Smooth muscle cell (in vitro differentiated cells): ENCODE results near the gene ZNF689. TPM values are rescaled to one million over a fixed set of nuclear protein-coding genes. Genes with fewer than 3 reads are reported as not detected.
"Not testable (repeated sequence)": the region's sequence is repeated elsewhere in the genome, so short reads cannot be mapped to it uniquely, and the experiment has no call there.

ENCODE experiments used
- DNase-seq: peaks from one replicate; lab custom pipeline; 2025; ENCODE audit not compliant: unreplicated experiment; lab: John Stamatoyannopoulos, UW
- H2AFZ ChIP-seq: fragments of 200-600 bp; sonication (generic); 2 replicates; pipeline ENCODE4 v1.6.0; 2016; ENCODE audit warnings: antibody characterized with exemption, low read depth, mild to moderate bottlenecking
- H3F3A ChIP-seq: fragments of 200-600 bp; sonication (generic); 2 replicates; pipeline ENCODE4 v1.6.0; 2017; ENCODE audit warnings: antibody characterized with exemption, low read depth
- H3K27ac ChIP-seq: fragments of 200-600 bp; sonication (generic); 2 replicates; pipeline ENCODE4 v1.5.1; 2016; ENCODE audit warnings: low read depth, mild to moderate bottlenecking
- H3K27me3 ChIP-seq: fragments of 200-600 bp; sonication (generic); 2 replicates; pipeline ENCODE4 v1.6.1; 2016; ENCODE audit warnings: low read depth, mild to moderate bottlenecking
- H3K36me3 ChIP-seq: fragments of 200-600 bp; sonication (generic); 2 replicates; pipeline ENCODE4 v1.5.1; 2016; ENCODE audit warnings: low read depth
- H3K4me1 ChIP-seq: fragments of 200-600 bp; sonication (generic); 2 replicates; pipeline ENCODE4 v1.5.1; 2016; ENCODE audit warnings: low read depth
- H3K4me2 ChIP-seq: fragments of 200-600 bp; sonication (generic); 2 replicates; pipeline ENCODE4 v1.6.0; 2016; ENCODE audit warnings: mild to moderate bottlenecking
- H3K4me3 ChIP-seq: fragments of 200-600 bp; sonication (generic); 2 replicates; pipeline ENCODE4 v1.5.1; 2016; ENCODE audit warnings: mild to moderate bottlenecking
- H3K79me2 ChIP-seq: fragments of 200-600 bp; sonication (generic); 2 replicates; pipeline ENCODE4 v1.6.0; 2016; ENCODE audit warnings: low read depth, mild to moderate bottlenecking
- H3K9ac ChIP-seq: fragments of 200-600 bp; sonication (generic); 2 replicates; pipeline ENCODE4 v1.6.0; 2016; ENCODE audit warnings: low read depth
- H3K9me3 ChIP-seq: fragments of 200-600 bp; sonication (generic); replicated peaks from 2 replicates; pipeline ENCODE4 v1.5.1; 2016; ENCODE audit warnings: low read depth
- H4K20me1 ChIP-seq: fragments of 200-600 bp; sonication (generic); 2 replicates; pipeline ENCODE4 v1.6.0; 2016; ENCODE audit warnings: low read depth
- WGBS: methylation state at CpG from one replicate; pipeline ENCODE4 v1.1.7; 2016; ENCODE audit warnings: low lambda C conversion rate; 5-methylcytosine and 5-hydroxymethylcytosine counted together
- polyA plus RNA-seq: library from polyadenylated mRNA; unstranded; fragments of >200 nt; fragmentation: Nextera tagmentation; extraction: Ambion mirVana; gene quantifications from 2 replicates; pipeline ENCODE4 v1.2.1, GENCODE V29; 2016
- total RNA-seq: library from RNA; depleted of rRNA; stranded (reverse); fragments of >200 nt; gene quantifications from 2 replicates; pipeline ENCODE4 v1.2.3, GENCODE V29; 2014
- TF ChIP-seq, protein P1 (sequence below): fragments of 200-600 bp; sonication (generic); IDR thresholded peaks from 2 replicates; pipeline ENCODE4 v1.5.1; 2017; ENCODE audit warnings: borderline replicate concordance, mild to moderate bottlenecking, antibody characterized with exemption; ENCODE audit not compliant: insufficient read depth, poor library complexity, severe bottlenecking

The ZNF689 gene
- total and polyA plus RNA-seq, 2 experiments from 2014 or later, result 8.2 to 10.0 TPM

DNA sequence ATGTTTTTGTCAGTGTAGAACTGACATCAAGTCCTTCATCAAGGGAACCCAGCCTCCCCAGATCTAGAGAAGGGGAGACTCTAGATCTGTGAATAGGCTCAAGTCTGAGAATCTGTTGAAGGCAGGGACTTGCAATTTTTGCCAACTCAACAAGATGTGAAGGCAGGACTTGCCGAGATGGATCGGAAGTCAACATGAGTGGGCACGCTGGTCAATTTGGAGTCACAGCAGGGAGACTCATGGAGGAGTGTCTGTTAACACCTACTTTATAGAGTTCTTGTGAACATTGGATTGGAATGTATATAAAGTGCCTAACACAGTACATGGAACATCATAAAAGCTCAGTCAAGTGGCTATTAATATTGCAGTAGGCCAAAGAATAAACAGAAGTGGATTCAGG lies 10.0 kb downstream of the ZNF689 start:
- Histone ChIP-seq H3K9ac (no peak overlapping the region), H3K79me2 (no peaks in the 10 kb centered on the region), H3K27me3 (no peaks in the 10 kb centered on the region), H3F3A (peaks cover 9% of the 10 kb centered on the region), H4K20me1 (no peaks in the 10 kb centered on the region), H3K4me2 (no peak overlapping the region), H3K4me3 (no peak overlapping the region), H3K9me3 (no peaks in the 10 kb centered on the region), H3K4me1 (no peaks in the 10 kb centered on the region), H3K36me3 (no peaks in the 10 kb centered on the region), H2AFZ (no peak overlapping the region), H3K27ac (no peak overlapping the region)
- TF ChIP-seq, protein P1, sequence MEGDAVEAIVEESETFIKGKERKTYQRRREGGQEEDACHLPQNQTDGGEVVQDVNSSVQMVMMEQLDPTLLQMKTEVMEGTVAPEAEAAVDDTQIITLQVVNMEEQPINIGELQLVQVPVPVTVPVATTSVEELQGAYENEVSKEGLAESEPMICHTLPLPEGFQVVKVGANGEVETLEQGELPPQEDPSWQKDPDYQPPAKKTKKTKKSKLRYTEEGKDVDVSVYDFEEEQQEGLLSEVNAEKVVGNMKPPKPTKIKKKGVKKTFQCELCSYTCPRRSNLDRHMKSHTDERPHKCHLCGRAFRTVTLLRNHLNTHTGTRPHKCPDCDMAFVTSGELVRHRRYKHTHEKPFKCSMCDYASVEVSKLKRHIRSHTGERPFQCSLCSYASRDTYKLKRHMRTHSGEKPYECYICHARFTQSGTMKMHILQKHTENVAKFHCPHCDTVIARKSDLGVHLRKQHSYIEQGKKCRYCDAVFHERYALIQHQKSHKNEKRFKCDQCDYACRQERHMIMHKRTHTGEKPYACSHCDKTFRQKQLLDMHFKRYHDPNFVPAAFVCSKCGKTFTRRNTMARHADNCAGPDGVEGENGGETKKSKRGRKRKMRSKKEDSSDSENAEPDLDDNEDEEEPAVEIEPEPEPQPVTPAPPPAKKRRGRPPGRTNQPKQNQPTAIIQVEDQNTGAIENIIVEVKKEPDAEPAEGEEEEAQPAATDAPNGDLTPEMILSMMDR, result no peak
- 91% methylated on average over 3 of the region's 3 CpGs for WGBS
- DNase-seq, result no peak

DNA sequence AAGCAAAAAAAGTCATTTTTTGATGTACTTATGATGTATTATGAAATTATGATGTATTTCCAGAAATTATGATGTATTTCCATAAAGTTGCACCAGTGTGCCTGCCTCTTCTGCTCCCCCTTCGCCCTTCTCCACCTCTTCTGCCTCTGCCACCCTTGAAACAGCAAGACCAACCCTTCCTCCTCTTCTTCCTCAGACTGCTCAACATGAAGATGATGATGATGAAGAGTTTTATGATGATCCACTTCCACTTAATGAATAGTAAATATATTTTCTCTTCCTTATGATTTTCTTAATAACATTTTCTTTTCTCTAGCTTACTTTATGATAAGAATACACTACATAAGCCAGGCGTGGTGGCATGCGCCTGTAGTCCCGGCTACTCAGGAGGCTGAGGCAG lies 17.3 kb downstream of the ZNF689 start:
- TF ChIP-seq, protein P1, result no peak
- H3F3A ChIP-seq, result no peaks in the 10 kb centered on the region
- no peaks in the 10 kb centered on the region for H3K36me3 ChIP-seq
- H3K4me1 ChIP-seq, result no peaks in the 10 kb centered on the region
- no peak overlapping the region for H3K27ac ChIP-seq
- H2AFZ ChIP-seq, result no peak overlapping the region
- no peaks in the 10 kb centered on the region for H3K27me3 ChIP-seq
- no peak overlapping the region for H3K9ac ChIP-seq
- no peak overlapping the region for H3K4me3 ChIP-seq
- DNase-seq, result no peak
- H3K4me2 ChIP-seq, result no peak overlapping the region
- H4K20me1 ChIP-seq, result no peaks in the 10 kb centered on the region
- no peaks in the 10 kb centered on the region for H3K79me2 ChIP-seq
- no peaks in the 10 kb centered on the region for H3K9me3 ChIP-seq
- WGBS, result 97% methylated on average over 4 of the region's 4 CpGs

DNA sequence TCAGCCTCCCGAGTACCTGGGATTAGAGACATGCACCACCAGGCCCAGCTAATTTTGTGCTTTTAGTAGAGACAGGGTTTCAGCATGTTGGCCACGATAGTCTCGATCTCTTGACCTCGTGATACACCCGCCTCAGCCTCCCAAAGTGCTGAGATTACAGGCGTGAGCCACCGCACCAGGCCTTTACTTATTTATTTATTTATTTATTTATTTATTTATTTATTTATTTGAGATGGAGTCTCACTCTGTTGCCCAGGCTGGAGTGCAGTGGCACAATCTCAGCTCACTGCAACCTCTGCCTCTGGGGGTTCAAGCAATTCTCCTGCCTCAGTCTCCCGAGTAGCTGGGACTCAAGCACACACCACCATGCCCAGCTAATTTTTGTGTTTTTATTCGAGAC lies 19.3 kb downstream of the ZNF689 start:
- not testable (repeated sequence) for H4K20me1 ChIP-seq, H2AFZ ChIP-seq, H3K27ac ChIP-seq, H3K4me3 ChIP-seq, H3K4me2 ChIP-seq, H3K9ac ChIP-seq, DNase-seq, H3K79me2 ChIP-seq, H3F3A ChIP-seq, H3K27me3 ChIP-seq, H3K36me3 ChIP-seq, H3K4me1 ChIP-seq, H3K9me3 ChIP-seq
- WGBS, result 97% methylated on average over 9 of the region's 9 CpGs

DNA sequence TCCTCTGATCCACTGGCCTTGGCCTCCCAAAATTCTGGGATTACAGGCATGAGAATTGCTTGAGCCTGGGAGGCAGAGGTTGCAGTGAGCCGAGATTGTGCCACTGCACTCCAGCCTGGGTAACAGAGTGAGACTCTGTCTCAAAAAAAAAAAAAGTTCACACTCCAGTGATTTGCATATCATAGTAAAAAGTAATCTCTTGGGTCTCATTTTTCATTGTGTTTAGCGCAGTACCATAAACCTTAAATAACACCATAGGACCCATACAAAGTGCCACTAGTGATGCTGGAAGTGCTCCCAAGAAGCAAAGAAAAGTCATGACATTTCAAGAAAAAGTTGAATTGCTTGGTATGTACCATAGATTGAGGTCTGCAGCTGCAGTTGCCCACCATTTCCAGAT lies 20.6 kb downstream of the ZNF689 start:
- H3K27me3 ChIP-seq, H3K36me3 ChIP-seq, H3K4me2 ChIP-seq, H3K27ac ChIP-seq, H2AFZ ChIP-seq, H3F3A ChIP-seq, H3K79me2 ChIP-seq, DNase-seq, H3K9ac ChIP-seq, H3K4me3 ChIP-seq, H3K9me3 ChIP-seq, H3K4me1 ChIP-seq, H4K20me1 ChIP-seq: not testable (repeated sequence)
- 100% methylated on average over 2 of the region's 2 CpGs for WGBS

DNA sequence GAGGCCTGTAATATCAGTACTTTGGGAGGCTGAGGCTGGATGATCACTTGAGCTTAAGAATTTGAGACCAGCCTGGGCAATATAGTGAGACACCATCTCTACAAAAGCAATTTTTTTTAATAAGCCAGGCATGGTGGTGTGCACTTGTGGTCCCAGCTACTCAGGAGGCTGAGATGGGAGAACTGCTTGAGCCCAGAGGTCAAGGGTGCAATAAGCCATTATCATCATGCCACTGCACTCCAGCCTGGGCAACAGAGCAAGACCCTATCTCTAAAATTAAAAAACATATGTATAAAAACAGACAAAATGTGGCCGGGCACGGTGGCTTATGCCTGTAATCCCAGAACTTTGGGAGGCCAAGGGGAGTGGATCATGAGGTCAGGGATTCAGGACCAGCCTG lies 21.5 kb downstream of the ZNF689 start:
- no peak overlapping the region for H2AFZ ChIP-seq
- no peak overlapping the region for H3K9ac ChIP-seq
- H3K27me3 ChIP-seq, result no peaks in the 10 kb centered on the region
- H3K9me3 ChIP-seq, result no peaks in the 10 kb centered on the region
- H3K79me2 ChIP-seq, result peaks cover 15% of the 10 kb centered on the region
- H3K4me1 ChIP-seq, result peaks cover 5% of the 10 kb centered on the region
- no peaks in the 10 kb centered on the region for H4K20me1 ChIP-seq
- no peaks in the 10 kb centered on the region for H3F3A ChIP-seq
- 97% methylated on average over 2 of the region's 2 CpGs for whole genome bisulfite sequencing
- H3K4me3 ChIP-seq, result no peak overlapping the region
- no peak overlapping the region for H3K4me2 ChIP-seq
- TF ChIP-seq, protein P1, result no peak
- no peaks in the 10 kb centered on the region for H3K36me3 ChIP-seq
- no peak overlapping the region for H3K27ac ChIP-seq
- DNase-seq, result no peak
